GM19468 (cell line): ENCODE results near the gene ITGA2B.
"Not testable (repeated sequence)": the region's sequence is repeated elsewhere in the genome, so short reads cannot be mapped to it uniquely, and the experiment has no call there.

Experiments used
- ATAC-seq: cut with Tn5 transposase; IDR thresholded peaks from one replicate; pipeline ENCODE4 v1.9.1; 2021; ENCODE audit warnings: mild to moderate bottlenecking, moderate library complexity, moderate number of reproducible peaks; ENCODE audit not compliant: unreplicated experiment; ENCODE audit errors: extremely low read depth

Gene ITGA2B

GRCh38 chr17:44394112-44394511, 4.7 kb upstream of the ITGA2B start:
- not testable (repeated sequence) for ATAC-seq

- ATAC-seq: no peak
Measured at GRCh38 chr17:44390250-44390870, 911 bp upstream of the ITGA2B start.

GRCh38 chr17:44389723-44390202, 314 bp upstream of the ITGA2B start:
- ATAC-seq: no peak

GRCh38 chr17:44387804-44388203, 1.6 kb downstream of the ITGA2B start:
- ATAC-seq: no peak

GRCh38 chr17:44386182-44386525, 3.3 kb downstream of the ITGA2B start:
- no peak for ATAC-seq

- no peak for ATAC-seq
Measured at GRCh38 chr17:44385287-44386181, 3.9 kb downstream of the ITGA2B start.

- ATAC-seq: no peak
Measured at GRCh38 chr17:44384823-44385286, 4.6 kb downstream of the ITGA2B start.

- ATAC-seq: no peak
Measured at GRCh38 chr17:44384281-44384822, 5.1 kb downstream of the ITGA2B start.

GRCh38 chr17:44383861-44384260, 5.6 kb downstream of the ITGA2B start:
- ATAC-seq: no peak

GRCh38 chr17:44383363-44383762, 6.1 kb downstream of the ITGA2B start:
- ATAC-seq: no peak

GRCh38 chr17:44382917-44383316, 6.5 kb downstream of the ITGA2B start:
- ATAC-seq: no peak

- ATAC-seq: no peak
Measured at GRCh38 chr17:44381810-44382305, 7.6 kb downstream of the ITGA2B start.

GRCh38 chr17:44380767-44381166, 8.7 kb downstream of the ITGA2B start:
- ATAC-seq: no peak

- no peak for ATAC-seq
Measured at GRCh38 chr17:44379887-44380286, 9.6 kb downstream of the ITGA2B start.

- no peak for ATAC-seq
Measured at GRCh38 chr17:44378171-44378705, 11.2 kb downstream of the ITGA2B start.

- ATAC-seq: no peak
Measured at GRCh38 chr17:44376779-44377178, 12.7 kb downstream of the ITGA2B start.

- ATAC-seq: no peak
Measured at GRCh38 chr17:44376124-44376523, 13.3 kb downstream of the ITGA2B start.

- ATAC-seq: no peak
Measured at GRCh38 chr17:44375196-44376017, 14.0 kb downstream of the ITGA2B start.

GRCh38 chr17:44374306-44375195, 14.9 kb downstream of the ITGA2B start:
- no peak for ATAC-seq
